Measurements from ENCODE around the gene CDK14. TPM values are rescaled to one million over a fixed set of nuclear protein-coding genes. Genes with fewer than 3 reads are reported as not detected.
A peak's percentile ranks its signal among the peaks of the same experiment; 100 is the strongest.

Gene CDK14
- total RNA-seq, 1 experiment from 2014 or later: 7.5 TPM

DNA sequence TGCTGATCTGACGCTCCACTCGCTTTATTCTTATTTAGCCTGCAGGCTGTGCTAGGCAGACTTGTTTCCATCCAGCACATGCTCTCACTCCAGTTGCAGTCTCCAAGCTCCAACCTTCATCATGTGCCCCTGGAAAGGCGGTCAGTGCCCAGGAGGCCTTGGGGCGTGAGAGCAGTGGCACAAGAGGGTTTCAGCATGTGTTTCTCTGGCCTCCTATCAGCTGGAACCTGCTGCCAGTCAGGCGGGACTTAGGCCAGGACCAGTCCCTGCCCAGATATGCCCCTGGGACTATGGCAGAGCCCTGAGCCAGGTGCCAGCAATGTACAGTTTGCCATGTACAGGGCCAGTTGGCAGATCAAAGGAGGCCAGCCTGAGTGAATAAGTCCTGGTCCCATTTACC is 337.9 kb downstream of the CDK14 start:
- H3K9me3 ChIP-seq: no peaks in the 10 kb centered on the region
- no peaks in the 10 kb centered on the region for H3K27me3 ChIP-seq
- H3K4me3 ChIP-seq: no peak overlapping the region
- DNase-seq: no peak
- H3K36me3 ChIP-seq: no peaks in the 10 kb centered on the region

DNA sequence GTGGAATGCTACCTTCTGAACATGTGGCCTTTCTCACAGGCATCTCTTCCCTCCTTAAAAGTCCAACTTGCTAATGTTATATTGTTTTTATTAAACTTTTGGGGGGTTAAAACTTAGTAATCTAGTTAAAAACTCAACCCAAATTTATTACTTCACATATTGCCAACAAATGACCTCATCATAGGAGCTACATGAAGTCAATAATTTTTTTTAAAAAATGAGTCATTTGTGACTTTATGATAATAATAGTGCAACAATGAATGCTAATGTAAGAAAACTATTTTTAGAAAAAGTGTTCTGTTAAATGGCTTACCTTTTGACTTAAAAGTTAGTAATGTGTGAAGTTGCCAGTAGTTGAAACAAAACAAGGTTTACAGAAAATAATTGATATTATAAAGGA is 342.2 kb downstream of the CDK14 start:
- DNase-seq: no peak
- Histone ChIP-seq H3K9me3 (no peaks in the 10 kb centered on the region), H3K36me3 (no peaks in the 10 kb centered on the region), H3K4me3 (no peak overlapping the region), H3K27me3 (no peaks in the 10 kb centered on the region)

DNA sequence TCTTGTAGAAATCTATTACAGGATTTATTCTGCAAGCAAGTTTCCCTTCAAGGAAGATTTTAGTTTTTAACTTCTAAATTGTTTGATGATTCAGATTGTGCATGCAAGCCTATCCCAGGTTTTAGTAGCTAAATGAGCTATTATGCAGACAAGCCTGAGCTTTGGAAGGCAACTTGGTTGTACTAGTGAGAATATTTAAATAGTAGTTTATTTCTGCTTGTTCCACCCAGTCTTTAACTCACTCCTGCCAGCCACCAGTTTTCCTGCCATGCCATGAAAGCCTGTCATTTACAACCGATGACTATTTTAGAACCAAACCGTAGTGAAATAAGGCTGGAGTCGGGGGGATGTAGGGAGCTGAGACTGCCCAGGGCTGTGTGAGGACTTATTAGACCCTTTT is 343.5 kb downstream of the CDK14 start:
- H3K27me3 ChIP-seq: no peaks in the 10 kb centered on the region
- no peak for DNase-seq
- H3K36me3 ChIP-seq: no peaks in the 10 kb centered on the region
- H3K9me3 ChIP-seq: peaks cover 2% of the 10 kb centered on the region; the same call in 1 of the 2 replicates
- no peak overlapping the region for H3K4me3 ChIP-seq

DNA sequence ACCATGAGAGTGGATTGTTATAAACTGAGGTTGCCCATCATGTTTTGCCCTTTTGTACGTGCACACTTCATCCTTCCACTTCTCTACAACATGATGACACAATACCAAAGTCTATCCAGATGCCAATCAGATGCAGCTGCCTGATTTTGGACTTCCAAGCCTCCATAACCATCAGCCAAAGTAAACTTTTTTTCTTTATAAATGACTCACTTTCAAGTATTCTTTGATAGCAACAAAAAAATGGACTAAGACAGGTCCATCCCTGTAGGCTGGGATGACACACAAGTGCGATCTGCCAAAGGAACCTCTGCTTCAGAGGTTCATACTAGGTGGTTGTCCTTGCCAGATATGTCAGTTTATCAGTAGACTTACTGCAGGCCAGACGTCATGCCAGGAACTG is 347.9 kb downstream of the CDK14 start:
- Histone ChIP-seq H3K9me3 (peaks cover 2% of the 10 kb centered on the region; the same call in 1 of the 2 replicates), H3K4me3 (no peak overlapping the region), H3K36me3 (no peaks in the 10 kb centered on the region), H3K27me3 (no peaks in the 10 kb centered on the region)
- DNase-seq: peak; percentile 49

DNA sequence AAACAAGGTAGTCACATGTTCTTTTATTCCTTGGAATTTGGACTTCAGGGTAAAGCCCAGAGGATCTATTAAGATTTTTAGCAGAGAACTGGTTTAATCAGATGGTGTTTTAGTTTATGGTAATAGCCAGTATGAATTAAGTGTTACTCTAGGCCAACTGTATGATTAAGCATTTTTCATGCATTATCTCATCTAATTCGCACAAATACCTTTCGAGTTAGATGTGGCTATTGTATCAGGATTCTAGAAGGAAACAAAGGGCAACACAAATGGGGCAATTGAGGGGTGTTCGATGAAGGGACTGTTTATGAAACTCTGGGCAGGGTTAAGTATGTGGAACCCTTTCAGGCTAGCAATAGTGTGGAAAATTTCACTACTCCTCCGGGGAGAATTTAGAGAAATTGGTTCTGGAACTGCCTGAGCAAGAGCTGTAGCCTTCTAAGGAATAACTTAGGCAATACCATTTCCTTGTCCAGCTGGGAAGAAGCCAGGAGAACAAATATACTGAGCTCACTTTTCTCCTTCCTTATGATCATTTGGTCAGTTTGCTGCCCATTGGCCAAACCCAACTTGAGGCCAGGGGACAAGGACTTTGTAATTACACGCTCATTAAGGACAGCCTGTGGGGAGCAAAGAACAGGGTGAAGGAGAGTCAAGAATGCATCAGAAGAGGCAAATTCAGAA is 349.1 kb downstream of the CDK14 start:
- Histone ChIP-seq H3K27me3 (no peaks in the 10 kb centered on the region), H3K36me3 (no peaks in the 10 kb centered on the region), H3K4me3 (no peak overlapping the region), H3K9me3 (peaks cover 2% of the 10 kb centered on the region; the same call in 1 of the 2 replicates)
- DNase-seq: peak; percentile 10

DNA sequence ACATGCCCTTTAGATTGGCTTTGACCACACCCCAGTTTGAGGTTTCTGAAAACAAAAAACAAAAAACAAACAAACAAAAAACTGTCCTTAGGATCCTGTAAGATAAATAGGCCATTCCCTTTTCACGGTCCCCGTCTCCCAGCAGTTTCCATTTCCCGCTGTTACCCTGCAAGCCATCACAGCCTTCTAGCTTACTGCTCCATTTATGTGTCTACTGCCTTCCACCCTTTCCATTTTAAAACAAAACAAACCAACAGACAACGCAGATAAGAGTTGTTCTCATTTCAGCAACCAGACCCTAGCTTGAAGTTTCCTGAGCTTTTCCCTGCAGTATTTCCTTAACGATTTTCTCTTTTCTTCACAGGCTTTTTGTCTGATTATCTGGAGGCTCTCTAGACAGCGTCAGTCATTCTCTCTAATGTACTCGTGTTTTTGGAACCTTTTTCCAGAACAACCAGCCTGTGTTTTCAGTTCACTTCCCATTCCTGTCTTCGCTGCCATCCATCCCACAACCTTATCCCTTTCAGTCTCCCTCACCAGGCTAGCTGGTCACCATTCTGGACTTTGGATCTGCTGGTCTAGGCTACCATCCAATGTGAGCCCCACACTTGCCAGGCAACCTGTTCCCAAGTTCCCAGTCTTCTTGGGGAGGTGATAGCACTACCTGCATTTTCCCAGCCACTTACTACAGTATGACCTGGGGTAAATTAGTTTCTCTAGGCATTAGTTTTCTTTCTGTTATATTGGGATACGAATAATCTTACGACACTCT is 350.8 kb downstream of the CDK14 start:
- Histone ChIP-seq H3K27me3 (no peaks in the 10 kb centered on the region), H3K9me3 (peaks cover 2% of the 10 kb centered on the region; the same call in 1 of the 2 replicates), H3K36me3 (no peaks in the 10 kb centered on the region), H3K4me3 (no peak overlapping the region)
- no peak for DNase-seq

DNA sequence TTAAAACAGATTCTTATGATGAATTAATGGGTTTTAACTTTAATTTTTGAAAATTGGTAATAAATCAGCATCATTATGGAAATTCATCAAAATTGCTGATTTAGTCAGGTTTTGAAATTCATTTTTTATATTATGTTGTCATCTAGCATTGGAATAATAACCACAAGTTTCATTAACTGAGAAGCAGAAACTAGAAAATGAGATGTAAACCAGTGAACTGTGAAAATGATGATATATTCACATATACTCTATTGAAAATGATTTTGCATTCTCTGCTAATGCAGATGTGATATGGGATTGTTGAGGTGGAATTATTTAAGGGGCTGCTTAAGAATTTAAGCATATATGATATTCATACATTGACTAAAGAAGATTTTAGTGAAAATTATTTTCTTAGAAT is 352.0 kb downstream of the CDK14 start:
- peaks cover 2% of the 10 kb centered on the region; the same call in 1 of the 2 replicates for H3K9me3 ChIP-seq
- no peaks in the 10 kb centered on the region for H3K36me3 ChIP-seq
- no peak for DNase-seq
- no peaks in the 10 kb centered on the region for H3K27me3 ChIP-seq
- no peak overlapping the region for H3K4me3 ChIP-seq

DNA sequence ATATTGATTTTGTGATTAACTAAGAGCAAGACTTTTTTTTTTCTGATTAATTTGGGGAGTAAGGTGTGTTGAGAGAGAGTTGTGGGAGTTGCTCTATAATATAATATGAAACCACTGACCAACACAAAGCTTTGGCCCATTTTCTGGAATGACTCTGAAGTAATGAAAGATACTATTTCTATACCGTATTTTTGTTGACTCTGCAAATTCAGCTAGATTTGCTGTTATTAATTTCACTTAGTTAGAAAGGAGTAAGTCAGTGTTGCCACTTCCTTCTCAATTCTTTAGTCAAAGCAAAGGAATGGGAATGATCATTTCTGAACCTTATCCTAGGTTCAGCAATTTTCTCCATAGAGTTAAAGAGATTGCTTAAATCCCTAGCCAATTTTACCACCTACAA is 355.1 kb downstream of the CDK14 start:
- no peaks in the 10 kb centered on the region for H3K9me3 ChIP-seq
- no peak overlapping the region for H3K4me3 ChIP-seq

DNA sequence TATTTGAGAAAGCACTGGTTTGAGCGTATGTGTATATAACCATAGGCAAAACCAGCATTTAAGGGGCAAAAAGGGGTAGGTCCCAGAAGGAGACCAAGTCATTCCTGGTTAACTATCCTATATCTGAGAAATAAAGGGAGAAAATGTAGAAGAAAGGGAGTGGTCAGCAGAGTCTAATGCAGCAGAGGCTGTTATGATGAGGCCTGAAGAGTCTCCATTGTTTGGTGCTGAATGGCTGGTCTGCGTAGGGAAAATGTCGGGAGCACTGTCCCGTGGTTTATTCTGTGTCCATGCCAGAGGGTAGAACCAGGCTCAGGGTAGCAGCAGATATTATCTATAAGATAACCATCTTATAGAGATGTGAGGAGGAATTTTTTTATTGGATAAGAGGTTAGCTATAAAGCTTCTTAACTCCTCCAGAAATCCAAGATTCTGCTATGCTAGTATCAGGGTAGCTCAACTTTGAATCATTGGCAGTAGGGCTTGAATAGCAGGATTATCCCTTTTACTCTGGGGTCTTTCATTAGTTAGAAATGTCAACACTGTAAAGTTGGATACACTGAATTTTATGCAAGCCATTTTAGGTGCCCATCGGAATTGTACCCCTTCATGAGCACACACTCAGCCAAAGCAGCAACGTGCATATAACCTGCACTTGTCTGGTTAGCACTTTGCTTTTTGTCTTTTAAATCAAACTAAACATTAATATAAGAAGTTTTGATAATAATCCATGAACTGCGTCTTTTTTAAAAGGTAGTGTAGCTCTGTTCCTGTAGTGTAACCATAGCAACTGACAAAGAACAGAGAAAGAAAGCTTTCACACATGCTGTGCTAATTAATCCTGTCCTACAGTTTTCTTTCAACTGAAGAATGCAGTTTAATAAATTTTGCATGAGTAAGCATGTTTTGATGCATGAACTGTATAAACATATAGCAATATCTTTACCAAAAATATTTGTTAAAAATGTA is 356.1 kb downstream of the CDK14 start:
- H3K4me3 ChIP-seq: no peak overlapping the region
- DNase-seq: no peak
- no peaks in the 10 kb centered on the region for H3K36me3 ChIP-seq
- H3K9me3 ChIP-seq: no peaks in the 10 kb centered on the region
- H3K27me3 ChIP-seq: no peaks in the 10 kb centered on the region

More for the DNA sequence above, 355.1 kb downstream of the CDK14 start:
- H3K27me3 ChIP-seq: no peaks in the 10 kb centered on the region
- no peak for DNase-seq
- no peaks in the 10 kb centered on the region for H3K36me3 ChIP-seq

DNA sequence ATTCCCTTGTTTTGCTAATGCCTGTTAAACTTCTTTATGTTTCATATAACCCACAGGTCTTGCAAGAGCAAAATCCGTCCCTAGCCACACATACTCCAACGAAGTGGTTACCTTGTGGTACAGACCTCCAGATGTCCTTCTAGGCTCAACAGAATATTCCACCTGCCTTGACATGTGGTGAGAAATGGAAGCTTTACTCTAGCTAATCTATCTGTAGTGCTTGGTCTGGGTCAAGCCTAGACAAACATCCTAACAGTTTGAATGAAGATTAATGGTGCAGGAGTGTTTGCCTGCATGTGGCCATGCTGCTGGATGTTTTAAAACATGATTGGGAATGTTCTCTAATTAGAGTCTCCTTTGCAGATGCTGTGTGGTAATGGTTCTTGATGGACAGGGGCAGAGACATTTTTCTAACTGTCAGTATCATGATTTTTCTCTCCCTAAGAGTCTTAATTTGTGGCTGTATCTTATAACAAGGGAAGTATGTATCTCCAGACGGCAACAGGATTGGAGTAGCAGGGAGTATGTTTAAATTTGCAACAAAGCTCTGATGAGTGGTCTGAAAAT is 359.6 kb downstream of the CDK14 start:
- H3K36me3 ChIP-seq: no peaks in the 10 kb centered on the region
- no peak for DNase-seq
- no peaks in the 10 kb centered on the region for H3K27me3 ChIP-seq
- H3K4me3 ChIP-seq: no peak overlapping the region
- H3K9me3 ChIP-seq: no peaks in the 10 kb centered on the region

DNA sequence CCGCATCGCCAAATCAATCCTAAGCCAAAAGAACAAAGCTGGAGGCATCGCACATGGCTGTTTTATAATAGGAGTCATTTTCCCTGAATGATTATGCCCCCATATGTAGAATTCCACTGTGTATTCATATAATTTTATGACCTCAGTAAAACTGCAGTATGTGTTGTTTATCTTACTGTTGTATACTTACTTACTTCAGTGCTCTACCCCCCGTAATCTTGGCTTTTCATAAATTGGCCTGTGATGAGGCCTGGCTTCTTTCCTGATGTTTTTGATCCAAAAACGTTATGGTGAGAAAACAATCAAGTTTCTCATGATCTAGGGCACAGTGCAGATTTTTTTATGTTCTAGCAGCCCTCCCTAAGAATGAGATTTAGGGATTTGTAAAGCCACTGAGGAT is 361.8 kb downstream of the CDK14 start:
- peak; percentile 33 for DNase-seq
- no peaks in the 10 kb centered on the region for H3K27me3 ChIP-seq
- H3K4me3 ChIP-seq: no peak overlapping the region
- no peaks in the 10 kb centered on the region for H3K36me3 ChIP-seq
- no peaks in the 10 kb centered on the region for H3K9me3 ChIP-seq

DNA sequence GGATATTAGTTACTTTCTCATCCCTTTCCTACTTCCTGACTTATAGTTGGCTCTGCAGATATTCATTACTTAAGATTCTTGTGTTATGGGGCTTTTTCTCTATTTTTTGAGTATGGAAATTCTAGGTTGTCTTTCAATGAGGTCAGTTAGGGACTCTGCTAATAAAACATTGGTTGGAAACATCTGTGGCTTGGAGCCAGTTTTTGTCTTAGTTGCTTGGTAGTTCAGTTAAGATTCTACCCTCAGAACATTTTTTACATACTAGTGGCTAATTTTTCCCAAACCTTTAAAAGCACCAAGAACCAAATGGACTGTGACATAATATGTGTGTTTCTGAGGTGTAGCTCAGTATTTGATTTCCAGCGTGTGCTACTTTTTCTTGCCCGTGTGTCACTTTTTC is 362.5 kb downstream of the CDK14 start:
- H3K4me3 ChIP-seq: no peak overlapping the region
- no peaks in the 10 kb centered on the region for H3K9me3 ChIP-seq
- peak; percentile 24 for DNase-seq
- no peaks in the 10 kb centered on the region for H3K27me3 ChIP-seq
- H3K36me3 ChIP-seq: no peaks in the 10 kb centered on the region

DNA sequence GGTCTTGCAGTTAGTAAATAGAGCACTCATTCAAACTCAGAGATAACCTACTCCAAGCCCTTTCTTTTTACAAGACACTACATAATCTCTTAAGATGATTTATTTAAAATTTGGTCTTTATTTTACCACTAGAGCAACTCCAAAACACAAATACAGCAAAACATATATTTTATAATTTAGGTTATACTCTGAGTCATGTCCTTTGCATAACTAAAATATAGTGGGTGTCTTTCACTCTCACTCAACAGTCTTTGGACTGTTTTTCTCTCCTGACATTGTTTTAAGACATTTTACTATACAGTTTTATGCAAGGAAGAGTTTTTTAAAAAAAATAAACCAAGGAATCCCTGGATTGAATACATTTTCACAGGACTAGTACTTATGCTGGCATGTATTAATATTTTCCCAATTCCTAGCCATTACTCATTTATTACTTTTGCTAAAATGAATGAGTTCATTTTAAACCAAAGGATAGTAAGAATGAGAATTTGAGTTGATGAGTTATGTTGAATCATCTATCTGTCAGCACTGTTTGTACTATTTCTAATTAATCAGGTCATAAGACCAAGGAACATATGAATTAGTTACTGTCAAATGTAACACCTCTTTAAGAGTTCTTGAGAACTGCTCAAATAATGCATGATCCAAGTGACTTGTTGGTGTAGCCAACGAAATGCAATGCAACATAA is 365.1 kb downstream of the CDK14 start:
- DNase-seq: no peak
- Histone ChIP-seq H3K36me3 (no peaks in the 10 kb centered on the region), H3K9me3 (no peaks in the 10 kb centered on the region), H3K27me3 (no peaks in the 10 kb centered on the region), H3K4me3 (no peak overlapping the region)

DNA sequence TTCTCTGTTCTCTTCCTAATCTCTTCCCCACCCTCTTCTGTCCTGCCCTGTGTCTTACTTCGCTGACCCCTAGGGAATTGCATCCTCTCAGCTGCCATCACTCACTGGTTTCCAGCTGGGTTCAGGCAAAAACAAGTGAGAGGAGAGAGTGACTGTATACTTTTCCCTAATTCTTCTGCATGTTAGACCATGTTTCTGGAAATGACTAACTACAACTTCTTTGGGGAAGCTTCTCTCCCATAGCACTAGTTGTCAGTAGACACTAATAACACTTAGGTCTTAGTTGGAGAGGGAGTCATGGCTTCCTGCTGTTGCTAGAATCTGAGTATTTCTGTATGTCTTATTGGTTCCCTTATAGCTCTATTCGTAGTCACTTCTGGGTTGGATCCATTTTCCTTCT is 369.1 kb downstream of the CDK14 start:
- no peaks in the 10 kb centered on the region for H3K36me3 ChIP-seq
- DNase-seq: no peak
- H3K27me3 ChIP-seq: no peaks in the 10 kb centered on the region
- no peaks in the 10 kb centered on the region for H3K9me3 ChIP-seq
- H3K4me3 ChIP-seq: no peak overlapping the region

DNA sequence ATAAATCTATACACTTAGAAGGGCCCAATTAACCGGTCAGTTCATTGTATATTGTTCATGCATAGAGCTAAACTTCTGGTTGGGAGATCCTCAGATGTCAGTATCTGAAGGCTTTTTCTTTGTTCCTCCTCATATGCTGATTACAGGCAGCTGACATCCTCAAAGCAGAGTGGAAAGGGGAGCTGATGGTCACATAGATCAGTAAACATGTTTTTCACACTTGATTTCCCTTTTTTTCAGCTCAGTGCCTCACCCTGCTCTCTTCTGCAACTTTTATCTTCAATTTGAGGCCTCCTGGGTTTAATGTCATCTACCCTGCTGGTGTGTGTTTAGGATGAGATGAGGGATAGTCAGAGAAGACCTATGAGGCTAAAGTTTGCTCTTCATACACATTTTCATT is 370.2 kb downstream of the CDK14 start:
- H3K27me3 ChIP-seq: no peaks in the 10 kb centered on the region
- no peak overlapping the region for H3K4me3 ChIP-seq
- H3K9me3 ChIP-seq: no peaks in the 10 kb centered on the region
- H3K36me3 ChIP-seq: no peaks in the 10 kb centered on the region
- DNase-seq: no peak

DNA sequence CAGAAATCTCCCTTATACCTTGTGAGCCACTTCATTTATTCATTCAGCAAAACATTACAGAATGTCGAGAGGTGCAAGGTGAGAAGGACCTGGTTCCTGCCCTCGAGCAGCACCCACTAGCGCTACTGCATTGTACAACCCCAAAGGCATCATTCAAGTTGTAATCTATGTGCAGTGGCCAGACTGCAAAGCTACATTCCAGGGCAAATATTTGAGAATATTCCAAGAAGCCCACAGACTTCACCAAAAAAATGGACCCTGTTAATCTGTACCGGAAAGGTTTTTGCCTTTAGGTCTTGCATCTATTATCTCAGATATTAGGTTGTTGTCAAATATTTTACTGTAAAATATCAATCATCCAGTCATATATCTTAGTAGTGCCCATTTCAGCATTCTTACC is 372.8 kb downstream of the CDK14 start:
- H3K27me3 ChIP-seq: no peaks in the 10 kb centered on the region
- H3K36me3 ChIP-seq: no peaks in the 10 kb centered on the region
- no peak overlapping the region for H3K4me3 ChIP-seq
- DNase-seq: no peak
- no peaks in the 10 kb centered on the region for H3K9me3 ChIP-seq
